Measurements from ENCODE around the gene ABHD17C. TPM values are rescaled to one million over a fixed set of nuclear protein-coding genes. Genes with fewer than 3 reads are reported as not detected.

Gene ABHD17C
- total RNA-seq, 1 donor from 2014 or later = 41.4 TPM

DNA sequence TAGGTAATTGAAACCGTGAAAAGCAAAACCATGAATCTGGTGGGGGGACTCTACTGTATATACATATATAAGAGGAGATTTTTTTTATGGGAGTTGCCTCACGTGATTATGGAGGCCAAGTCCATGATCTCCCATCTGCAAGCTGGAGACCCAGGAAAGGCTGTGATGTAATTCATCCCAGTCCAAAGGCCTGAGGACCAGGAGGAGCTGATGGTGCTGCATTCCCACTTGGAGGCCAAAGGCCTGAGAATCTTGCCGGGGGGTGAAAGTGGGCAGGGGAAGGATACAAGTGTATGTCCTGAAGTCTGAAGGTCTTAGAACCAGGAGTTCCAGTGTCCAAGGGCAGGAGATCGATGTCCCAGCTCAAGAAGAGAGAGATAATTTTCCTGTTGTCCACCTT is 47.0 kb downstream of the ABHD17C start:
- Histone ChIP-seq H3K36me3 (no peaks in the 10 kb centered on the region), H3K4me1 (peaks cover 54% of the 10 kb centered on the region), H3K4me3 (no peak overlapping the region), H3K27ac (no peak overlapping the region), H3K27me3 (no peaks in the 10 kb centered on the region), H3K9me3 (no peaks in the 10 kb centered on the region)
- TF ChIP-seq CTCF (IDR thresholded peaks at IDR 0.05) = no peak
- DNase-seq (no peak), ATAC-seq (no peak)
- intact Hi-C loops (cut with DNase I) = no loop called here

GRCh38 chr15:80743189-80743833 is 48.2 kb downstream of the ABHD17C start:
- DNase-seq = no peak
- peaks cover 58% of the 10 kb centered on the region for H3K4me1 ChIP-seq
- no peak for TF ChIP-seq CTCF (IDR thresholded peaks at IDR 0.05)
- intact Hi-C loops (cut with DNase I) = no loop called here
- peak; percentile 79 for ATAC-seq
- H3K4me3 ChIP-seq = no peak overlapping the region
- no peaks in the 10 kb centered on the region for H3K9me3 ChIP-seq
- peak overlapping the region; percentile 45 for H3K27ac ChIP-seq
- no peaks in the 10 kb centered on the region for H3K27me3 ChIP-seq
- no peaks in the 10 kb centered on the region for H3K36me3 ChIP-seq

- TF ChIP-seq CTCF (IDR thresholded peaks at IDR 0.05) = no peak
- Histone ChIP-seq H3K27me3 (no peaks in the 10 kb centered on the region), H3K4me1 (peaks cover 57% of the 10 kb centered on the region), H3K9me3 (no peaks in the 10 kb centered on the region), H3K27ac (peak overlapping the region; percentile 45), H3K36me3 (peaks cover under 1% of the 10 kb centered on the region), H3K4me3 (no peak overlapping the region)
- no peak for ATAC-seq
- no peak for DNase-seq
- intact Hi-C loops (cut with DNase I) = no loop called here
Measured at GRCh38 chr15:80744415-80744814, 49.3 kb downstream of the ABHD17C start.

GRCh38 chr15:80744826-80745225 is 49.7 kb downstream of the ABHD17C start:
- Histone ChIP-seq H3K4me1 (peaks cover 54% of the 10 kb centered on the region), H3K9me3 (no peaks in the 10 kb centered on the region), H3K4me3 (no peak overlapping the region), H3K27ac (peak overlapping the region; percentile 45), H3K36me3 (peaks cover 5% of the 10 kb centered on the region), H3K27me3 (no peaks in the 10 kb centered on the region)
- DNase-seq = no peak
- ATAC-seq = no peak
- no peak for TF ChIP-seq CTCF (IDR thresholded peaks at IDR 0.05)
- intact Hi-C loops (cut with DNase I) = no loop called here

GRCh38 chr15:80745888-80746287 is 50.8 kb downstream of the ABHD17C start:
- Histone ChIP-seq H3K36me3 (peaks cover 15% of the 10 kb centered on the region), H3K4me1 (peaks cover 47% of the 10 kb centered on the region), H3K27me3 (no peaks in the 10 kb centered on the region), H3K27ac (no peak overlapping the region), H3K4me3 (no peak overlapping the region), H3K9me3 (no peaks in the 10 kb centered on the region)
- DNase-seq = no peak
- no peak for TF ChIP-seq CTCF (IDR thresholded peaks at IDR 0.05)
- intact Hi-C loops (cut with DNase I) = no loop called here
- ATAC-seq = no peak
